B cell (primary cell): ENCODE results near the gene DEFB115. TPM values are rescaled to one million over a fixed set of nuclear protein-coding genes. Genes with fewer than 3 reads are reported as not detected.
"Not testable (repeated sequence)": the region's sequence is repeated elsewhere in the genome, so short reads cannot be mapped to it uniquely, and the experiment has no call there.

Experiments
- ATAC-seq: fragments of 200-7000 bp; cut with Tn5 transposase; one replicate; pipeline ENCODE4 v1.10.0; 2021; ENCODE audit warnings: low read depth, mild to moderate bottlenecking, moderate number of reproducible peaks, moderate library complexity
- CTCF ChIA-PET: fragments of 350-600 bp; sonication (Branson Sonifier 250); formaldehyde crosslinking; loops from one replicate; lab custom pipeline; 2021; ENCODE audit warnings: antibody characterized with exemption, inconsistent platforms; lab: Charles Lee
- POLR2A ChIA-PET: fragments of 350-600 bp; sonication (Branson Sonifier 250); formaldehyde crosslinking; loops from one replicate; lab custom pipeline; 2021; ENCODE audit warnings: antibody characterized with exemption; lab: Charles Lee
- DNase-seq: peaks from one replicate; pipeline ENCODE4 v3.0.0; 2013
- H2AFZ ChIP-seq: 2 replicates; pipeline ENCODE4 v1.6.1; 2012; ENCODE audit warnings: mild to moderate bottlenecking, low read depth, low read length; ENCODE audit not compliant: insufficient read depth, poor library complexity, severe bottlenecking
- H3K27ac ChIP-seq, 2 donors: 1 replicate in 1 of 2; 2 replicates in 1 of 2; pipeline ENCODE4 v1.5.1; 2012 to 2013; ENCODE audit warnings: low read length in 2 of 2, mild to moderate bottlenecking in 2 of 2, moderate library complexity in 1 of 2
- H3K27me3 ChIP-seq, 4 experiments: fragments of 200-600 bp in 1 of 4; sonication (generic) in 1 of 4; replicated peaks in 1 of 4; 1 replicate in 2 of 4; 2 replicates in 2 of 4; pipeline versions ENCODE4 v1.6.1 to v1.7.0; 2013 to 2016; ENCODE audit warnings: low read length in 3 of 4, mild to moderate bottlenecking in 2 of 4, mixed read lengths in 1 of 4, moderate library complexity in 1 of 4; ENCODE audit not compliant: insufficient read depth in 4 of 4, control insufficient read depth in 3 of 4; ENCODE audit errors: control extremely low read depth in 1 of 4
- H3K36me3 ChIP-seq, 2 experiments: replicated peaks in 1 of 2; 1 replicate in 1 of 2; 2 replicates in 1 of 2; pipeline versions ENCODE4 v1.6.1 to v1.7.1; 2013; ENCODE audit warnings: low read length in 1 of 2; ENCODE audit not compliant: insufficient read depth in 2 of 2, control insufficient read depth in 1 of 2; ENCODE audit errors: control extremely low read depth in 1 of 2, extremely low read depth in 1 of 2
- H3K4me1 ChIP-seq, 2 donors: fragments of 200-600 bp in 1 of 2; sonication (generic) in 1 of 2; 1 replicate in 1 of 2; 2 replicates in 1 of 2; pipeline versions ENCODE4 v1.5.1 to v1.6.1; 2013 to 2017; ENCODE audit warnings: low read length in 2 of 2; ENCODE audit not compliant: control insufficient read depth in 2 of 2, insufficient read depth in 2 of 2
- H3K4me2 ChIP-seq: replicated peaks from 2 replicates; pipeline ENCODE3; 2012; ENCODE audit warnings: mild to moderate bottlenecking, low read depth, low read length; ENCODE audit not compliant: poor library complexity, severe bottlenecking
- H3K4me3 ChIP-seq, 5 experiments: fragments of 200-600 bp in 1 of 5; sonication (generic) in 1 of 5; 1 replicate in 3 of 5; 2 replicates in 2 of 5; pipeline versions ENCODE4 v1.5.1 to v1.7.0; 2011 to 2016; ENCODE audit warnings: low read length in 4 of 5, mild to moderate bottlenecking in 4 of 5, low read depth in 2 of 5, control low read depth in 1 of 5, moderate library complexity in 1 of 5; ENCODE audit not compliant: insufficient read depth in 1 of 5; ENCODE audit errors: control extremely low read depth in 1 of 5, extremely low read depth in 1 of 5
- H3K79me2 ChIP-seq: fragments of 200-600 bp; sonication (generic); one replicate; pipeline ENCODE4 v1.6.0; 2016; ENCODE audit warnings: low read length; ENCODE audit not compliant: control insufficient read depth, insufficient read depth
- H3K9ac ChIP-seq: fragments of 200-600 bp; sonication (generic); 2 replicates; pipeline ENCODE4 v1.6.1; 2017; ENCODE audit warnings: mild to moderate bottlenecking, low read length, moderate library complexity
- H3K9me3 ChIP-seq, 3 donors: one replicate each; pipeline versions ENCODE4 v1.6.1 to v1.7.1; 2013; ENCODE audit warnings: low read length in 2 of 3; ENCODE audit not compliant: control insufficient read depth in 2 of 3, insufficient read depth in 1 of 3; ENCODE audit errors: control extremely low read depth in 1 of 3
- H4K20me1 ChIP-seq: 2 replicates; pipeline ENCODE4 v1.6.0; 2012; ENCODE audit warnings: mild to moderate bottlenecking, low read length; ENCODE audit not compliant: insufficient read depth, control insufficient read depth, poor library complexity, severe bottlenecking
- H3K27ac Mint-ChIP-seq: one replicate; pipeline ENCODE4 v1.8.0; 2021; ENCODE audit warnings: mixed read lengths
- H3K27me3 Mint-ChIP-seq: one replicate; pipeline ENCODE4 v1.8.0; 2021; ENCODE audit warnings: mixed read lengths
- H3K4me1 Mint-ChIP-seq: one replicate; pipeline ENCODE4 v1.8.0; 2021; ENCODE audit warnings: mixed read lengths
- H3K4me3 Mint-ChIP-seq: one replicate; pipeline ENCODE4 v1.8.0; 2021; ENCODE audit warnings: mixed read lengths
- H3K9me3 Mint-ChIP-seq: one replicate; pipeline ENCODE4 v1.8.0; 2022; ENCODE audit warnings: mixed read lengths; ENCODE audit not compliant: insufficient read depth
- CTCF ChIP-seq: fragments of 200-600 bp; IDR thresholded peaks from one replicate; pipeline ENCODE4 v1.8.0; 2022; ENCODE audit warnings: antibody characterized with exemption, mild to moderate bottlenecking
- EZH2 ChIP-seq: IDR thresholded peaks from 2 replicates; pipeline ENCODE4 v1.6.1; 2012; ENCODE audit warnings: borderline replicate concordance, low read depth, mild to moderate bottlenecking, moderate library complexity, low read length; ENCODE audit not compliant: insufficient read depth, poor library complexity, severe bottlenecking
- WGBS: methylation state at CpG from one replicate; pipeline ENCODE4 v1.1.5; 2013; ENCODE audit warnings: missing lambda C conversion rate; ENCODE audit not compliant: insufficient coverage; 5-methylcytosine and 5-hydroxymethylcytosine counted together
- intact Hi-C: fragments of 100-400 bp; cut with micrococcal nuclease; formaldehyde crosslinking; loops from one replicate; pipeline ENCODE4 v1.10.0; 2022
- polyA plus RNA-seq: library from polyadenylated mRNA; depleted of rRNA; stranded (reverse); fragments of >200 nt; gene quantifications from 2 replicates; pipeline ENCODE4 v1.2.3, GENCODE V29; 2012
- total RNA-seq, 2 donors: library from RNA; stranded (reverse); fragments of 120-200 nt in 1 of 2; gene quantifications; 1 replicate in 1 of 2; 2 replicates in 1 of 2; pipeline versions ENCODE4 v1.2.3 to v1.2.4, GENCODE V29; 2013 to 2022

The DEFB115 gene
- total and polyA plus RNA-seq, 2 donors (not counting 1 experiment from before 2014, with no cell fraction given), result not detected

GRCh38 chr20:31284964-31285363, 27.5 kb downstream of the DEFB115 start:
- H3K9me3 ChIP-seq, result peaks cover 0 to 15% (median 2%) of the 10 kb centered on the region in 3 donors
- POLR2A ChIA-PET, intact Hi-C loops, H3K27me3 Mint-ChIP-seq, H3K4me3 ChIP-seq, CTCF ChIA-PET, H3K4me1 ChIP-seq, H3K27me3 ChIP-seq, H3K79me2 ChIP-seq, H3K27ac ChIP-seq, ATAC-seq, DNase-seq, H3K36me3 ChIP-seq, H3K4me2 ChIP-seq, H4K20me1 ChIP-seq, H3K27ac Mint-ChIP-seq, H3K4me3 Mint-ChIP-seq, H2AFZ ChIP-seq, H3K9ac ChIP-seq, H3K4me1 Mint-ChIP-seq: not testable (repeated sequence)
- WGBS, result 73% methylated on average over 6 of the region's 7 CpGs
- H3K9me3 Mint-ChIP-seq, result peaks cover 13% of the 10 kb centered on the region

- intact Hi-C loops, result no loop called here
- Histone ChIP-seq H3K9me3 (no peaks in the 10 kb centered on the region), H3K4me3 (no peak within 1 kb of the TSS), H3K27me3 (no peaks in the 10 kb centered on the region), H3K36me3 (no peaks in the 10 kb centered on the region), H3K4me2 (no peak within 1 kb of the TSS), H3K4me1 (no peaks in the 10 kb centered on the region), H3K27ac (no peak within 1 kb of the TSS), H4K20me1 (no peaks in the 10 kb centered on the region), H3K79me2 (no peaks in the 10 kb centered on the region), H2AFZ (no peak within 1 kb of the TSS), H3K9ac (no peak within 1 kb of the TSS)
- no peak for TF ChIP-seq EZH2
- no peak for TF ChIP-seq CTCF
- 71% methylated on average over 3 of the region's 8 CpGs for WGBS
- CTCF ChIA-PET, result no interaction called here
- ATAC-seq, result no peak
- DNase-seq, result no peak
- H3K27me3 Mint-ChIP-seq, result no peaks in the 10 kb centered on the region
- no peaks in the 10 kb centered on the region for H3K9me3 Mint-ChIP-seq
- no peak within 1 kb of the TSS for H3K4me3 Mint-ChIP-seq
- no peak within 1 kb of the TSS for H3K27ac Mint-ChIP-seq
- H3K4me1 Mint-ChIP-seq, result no peaks in the 10 kb centered on the region
- POLR2A ChIA-PET, result no interaction called here
Observed at GRCh38 chr20:31308535-31309162, 51.2 kb downstream of the DEFB115 start, which contains the start of gene DEFB116. TSS of gene DEFB116 (minus strand) at chr20:31308585. CDS start at chr20:31308585, 0 bp downstream.

Other genes starting within 250 kb of the DEFB115 start
- gene DEFB116, start 50.9 kb downstream of the DEFB115 start, total RNA-seq, result not detected in 2 replicates
- gene DEFB116, start 50.9 kb downstream of the DEFB115 start, polyA plus RNA-seq, result not detected in 2 replicates
- gene DEFB118, start 110.9 kb downstream of the DEFB115 start, total RNA-seq, result not detected in 2 replicates
- not detected in 2 replicates for gene DEFB118, start 110.9 kb downstream of the DEFB115 start, polyA plus RNA-seq
- gene DEFB119, start 132.9 kb downstream of the DEFB115 start, total RNA-seq, result not detected in 2 replicates
- gene DEFB119, start 132.9 kb downstream of the DEFB115 start, polyA plus RNA-seq, result not detected in 2 replicates
- not detected in 2 replicates for gene DEFB121, start 148.6 kb downstream of the DEFB115 start, total RNA-seq
- gene DEFB121, start 148.6 kb downstream of the DEFB115 start, polyA plus RNA-seq, result not detected in 2 replicates
- not detected in 2 replicates for gene DEFB123, start 183.0 kb downstream of the DEFB115 start, total RNA-seq
- not detected in 2 replicates for gene DEFB123, start 183.0 kb downstream of the DEFB115 start, polyA plus RNA-seq
- not detected in 2 replicates for gene DEFB124, start 217.5 kb downstream of the DEFB115 start, total RNA-seq
- not detected in 2 replicates for gene DEFB124, start 217.5 kb downstream of the DEFB115 start, polyA plus RNA-seq
- gene REM1, start 217.6 kb downstream of the DEFB115 start, total RNA-seq, result not detected in 2 replicates
- gene REM1, start 217.6 kb downstream of the DEFB115 start, polyA plus RNA-seq, result not detected in 2 replicates